ENCODE measurements around the gene SGIP1.

SGIP1 gene

DNA sequence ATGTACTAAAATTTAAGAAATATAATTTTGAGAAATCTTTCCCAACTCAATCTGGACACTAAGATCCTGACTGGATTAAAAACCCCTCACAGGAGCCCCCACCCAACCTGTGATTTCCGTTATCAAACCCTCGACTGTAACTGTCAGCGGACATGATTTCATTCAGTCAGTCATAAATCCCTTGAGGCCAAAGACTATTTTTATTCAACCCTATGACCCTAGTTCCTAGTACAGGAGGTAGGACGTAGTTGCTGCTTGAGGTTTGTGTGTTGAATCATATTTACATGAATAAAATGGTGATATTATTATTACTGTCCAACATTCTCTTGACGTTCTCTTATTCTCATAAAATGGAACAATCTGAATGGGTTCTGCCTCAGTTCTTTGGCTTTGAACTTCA lies 145.2 kb downstream of the SGIP1 start:
- Histone ChIP-seq H3K4me1 (no peaks in the 10 kb centered on the region), H3K9me3 (no peaks in the 10 kb centered on the region), H3K27me3 (no peaks in the 10 kb centered on the region), H3K4me3 (ENCODE audit: low read depth, low read length) (no peak overlapping the region), H3K36me3 (no peaks in the 10 kb centered on the region)
- TF ChIP-seq, protein P1, sequence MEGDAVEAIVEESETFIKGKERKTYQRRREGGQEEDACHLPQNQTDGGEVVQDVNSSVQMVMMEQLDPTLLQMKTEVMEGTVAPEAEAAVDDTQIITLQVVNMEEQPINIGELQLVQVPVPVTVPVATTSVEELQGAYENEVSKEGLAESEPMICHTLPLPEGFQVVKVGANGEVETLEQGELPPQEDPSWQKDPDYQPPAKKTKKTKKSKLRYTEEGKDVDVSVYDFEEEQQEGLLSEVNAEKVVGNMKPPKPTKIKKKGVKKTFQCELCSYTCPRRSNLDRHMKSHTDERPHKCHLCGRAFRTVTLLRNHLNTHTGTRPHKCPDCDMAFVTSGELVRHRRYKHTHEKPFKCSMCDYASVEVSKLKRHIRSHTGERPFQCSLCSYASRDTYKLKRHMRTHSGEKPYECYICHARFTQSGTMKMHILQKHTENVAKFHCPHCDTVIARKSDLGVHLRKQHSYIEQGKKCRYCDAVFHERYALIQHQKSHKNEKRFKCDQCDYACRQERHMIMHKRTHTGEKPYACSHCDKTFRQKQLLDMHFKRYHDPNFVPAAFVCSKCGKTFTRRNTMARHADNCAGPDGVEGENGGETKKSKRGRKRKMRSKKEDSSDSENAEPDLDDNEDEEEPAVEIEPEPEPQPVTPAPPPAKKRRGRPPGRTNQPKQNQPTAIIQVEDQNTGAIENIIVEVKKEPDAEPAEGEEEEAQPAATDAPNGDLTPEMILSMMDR (IDR thresholded peaks at IDR 0.05; ENCODE audit: low read depth, low read length): no peak
- DNase-seq: no peak

DNA sequence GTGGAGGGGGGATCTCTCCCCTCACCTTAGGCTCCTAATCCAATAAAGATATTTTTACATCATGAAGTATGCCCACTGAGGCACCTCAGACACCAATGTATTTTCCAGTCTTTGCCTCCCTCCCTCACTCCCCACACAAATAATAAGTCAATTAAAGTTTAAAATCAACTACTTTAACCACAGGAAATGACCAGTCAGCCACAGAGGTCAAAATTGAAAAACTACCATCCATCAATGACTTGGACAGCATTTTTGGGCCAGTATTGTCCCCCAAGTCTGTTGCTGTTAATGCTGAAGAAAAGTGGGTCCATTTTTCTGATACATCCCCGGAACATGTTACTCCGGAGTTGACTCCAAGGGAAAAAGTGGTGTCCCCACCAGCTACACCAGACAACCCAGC lies 147.7 kb downstream of the SGIP1 start:
- Histone ChIP-seq H3K27me3 (no peaks in the 10 kb centered on the region), H3K4me3 (ENCODE audit: low read depth, low read length) (no peak overlapping the region), H3K9me3 (no peaks in the 10 kb centered on the region), H3K36me3 (no peaks in the 10 kb centered on the region), H3K4me1 (no peaks in the 10 kb centered on the region)
- no peak for DNase-seq
- TF ChIP-seq, protein P1 (IDR thresholded peaks at IDR 0.05; ENCODE audit: low read depth, low read length): no peak

DNA sequence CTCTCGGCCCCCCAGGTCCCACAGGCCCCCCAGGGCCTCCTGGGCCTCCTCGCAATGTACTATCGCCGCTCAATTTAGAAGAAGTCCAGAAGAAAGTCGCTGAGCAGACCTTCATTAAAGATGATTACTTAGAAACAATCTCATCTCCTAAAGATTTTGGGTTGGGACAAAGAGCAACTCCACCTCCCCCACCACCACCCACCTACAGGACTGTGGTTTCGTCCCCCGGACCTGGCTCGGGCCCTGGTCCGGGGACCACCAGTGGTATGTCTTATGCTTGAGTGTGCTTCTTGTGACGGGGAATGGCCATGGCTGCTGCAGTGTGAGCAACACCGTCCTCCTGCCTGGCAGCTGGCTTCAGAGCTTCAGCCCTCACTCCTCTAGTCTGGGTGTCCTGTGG lies 148.2 kb downstream of the SGIP1 start:
- DNase-seq: no peak
- H3K36me3 ChIP-seq: no peaks in the 10 kb centered on the region
- H3K9me3 ChIP-seq: no peaks in the 10 kb centered on the region
- no peaks in the 10 kb centered on the region for H3K27me3 ChIP-seq
- H3K4me3 ChIP-seq (ENCODE audit: low read depth, low read length): no peak overlapping the region
- TF ChIP-seq, protein P1 (IDR thresholded peaks at IDR 0.05; ENCODE audit: low read depth, low read length): no peak
- no peaks in the 10 kb centered on the region for H3K4me1 ChIP-seq

DNA sequence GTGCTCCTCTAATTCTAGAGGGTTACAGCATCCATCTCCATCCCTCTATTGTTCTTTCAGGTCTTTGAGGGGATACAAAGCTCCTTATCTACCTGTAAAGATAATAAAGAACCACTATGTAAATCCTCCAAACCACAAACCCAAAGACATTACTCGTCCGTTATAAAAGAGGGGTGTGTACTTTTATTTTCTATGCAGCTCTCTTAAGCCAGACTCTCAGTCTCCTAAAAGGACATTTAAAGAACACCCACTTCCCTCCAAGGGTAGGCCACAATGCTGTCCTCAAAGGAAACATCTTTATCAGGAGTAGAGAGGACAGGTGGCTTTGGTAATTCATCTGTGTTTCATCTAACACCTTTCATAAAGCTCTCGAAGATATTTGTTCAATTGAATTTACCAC lies 150.4 kb downstream of the SGIP1 start:
- Histone ChIP-seq H3K4me3 (ENCODE audit: low read depth, low read length) (no peak overlapping the region), H3K4me1 (no peaks in the 10 kb centered on the region), H3K27me3 (no peaks in the 10 kb centered on the region), H3K36me3 (no peaks in the 10 kb centered on the region), H3K9me3 (no peaks in the 10 kb centered on the region)
- no peak for DNase-seq
- TF ChIP-seq, protein P1 (IDR thresholded peaks at IDR 0.05; ENCODE audit: low read depth, low read length): no peak

DNA sequence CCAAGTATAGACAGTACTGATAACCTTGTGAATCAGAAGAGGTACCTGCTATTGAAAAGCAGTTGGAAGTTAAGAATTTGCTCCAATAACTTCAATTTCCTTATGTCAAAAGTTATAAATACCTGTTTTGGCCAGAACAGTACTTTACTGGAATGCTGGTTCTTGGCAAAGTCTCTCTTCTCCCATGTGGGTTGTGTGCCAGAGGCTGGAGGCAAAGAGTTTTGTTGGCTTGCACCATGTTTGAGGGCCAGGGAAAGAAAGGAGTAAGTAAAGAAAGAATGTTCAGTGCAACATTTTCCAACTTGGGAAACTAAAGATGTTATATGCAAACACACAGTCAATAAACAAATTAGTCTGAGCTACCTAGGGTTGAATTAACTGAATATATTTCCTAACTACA lies 151.3 kb downstream of the SGIP1 start:
- H3K4me1 ChIP-seq: no peaks in the 10 kb centered on the region
- no peaks in the 10 kb centered on the region for H3K36me3 ChIP-seq
- DNase-seq: no peak
- TF ChIP-seq, protein P1 (IDR thresholded peaks at IDR 0.05; ENCODE audit: low read depth, low read length): no peak
- no peaks in the 10 kb centered on the region for H3K9me3 ChIP-seq
- H3K4me3 ChIP-seq (ENCODE audit: low read depth, low read length): no peak overlapping the region
- H3K27me3 ChIP-seq: no peaks in the 10 kb centered on the region

DNA sequence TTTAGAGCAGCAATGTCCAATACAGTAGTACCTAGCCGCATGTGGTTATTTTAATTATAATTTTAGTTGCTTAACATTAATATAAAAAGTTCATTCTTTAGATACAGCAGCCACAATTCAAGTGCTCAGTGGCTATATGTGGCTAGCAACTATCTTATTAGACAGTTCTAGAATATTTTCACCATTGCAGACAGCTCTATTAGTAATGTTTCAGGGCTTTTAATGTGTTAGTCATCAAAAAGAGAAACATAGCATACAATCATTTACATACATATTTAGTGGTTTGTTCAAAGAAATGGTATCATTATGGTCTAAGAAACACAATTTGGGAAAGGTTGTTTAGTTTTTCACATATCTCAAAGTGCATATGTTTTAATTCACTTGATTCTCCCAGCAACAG lies 151.7 kb downstream of the SGIP1 start:
- Histone ChIP-seq H3K4me3 (ENCODE audit: low read depth, low read length) (no peak overlapping the region), H3K9me3 (no peaks in the 10 kb centered on the region), H3K36me3 (no peaks in the 10 kb centered on the region), H3K27me3 (no peaks in the 10 kb centered on the region), H3K4me1 (no peaks in the 10 kb centered on the region)
- TF ChIP-seq, protein P1 (IDR thresholded peaks at IDR 0.05; ENCODE audit: low read depth, low read length): no peak
- DNase-seq: no peak
